Keratinocyte (primary cell): ENCODE results near the gene CTNNA2. TPM values are rescaled to one million over a fixed set of nuclear protein-coding genes. Genes with fewer than 3 reads are reported as not detected.

ENCODE experiments used
- DNase-seq: peaks from one replicate; pipeline ENCODE4 v3.0.0-alpha.2; 2011; ENCODE audit warnings: low read depth, missing footprints, low spot score
- FAIRE-seq: peaks from 2 replicates; lab custom pipeline; 2011; peaks lifted over from hg19 to GRCh38; lab: Jason Lieb, UNC
- H2AFZ ChIP-seq: 2 replicates; pipeline ENCODE4 v1.6.0; 2012; ENCODE audit warnings: low read length, control low read depth, inconsistent platforms; ENCODE audit not compliant: control insufficient read depth
- H3K27ac ChIP-seq: 2 replicates; pipeline ENCODE4 v1.5.1; 2011; ENCODE audit warnings: low read length; ENCODE audit not compliant: control insufficient read depth, insufficient read depth
- H3K27me3 ChIP-seq: 3 replicates; pipeline ENCODE4 v1.6.0; 2011; ENCODE audit warnings: low read length; ENCODE audit not compliant: control insufficient read depth, insufficient read depth; ENCODE audit errors: extremely low read depth
- H3K36me3 ChIP-seq, 2 experiments: 2 replicates in 1 of 2; 3 replicates in 1 of 2; pipeline ENCODE4 v1.5.1; 2011; ENCODE audit warnings: low read length in 2 of 2, mild to moderate bottlenecking in 1 of 2; ENCODE audit not compliant: control insufficient read depth in 2 of 2, insufficient read depth in 2 of 2; ENCODE audit errors: extremely low read depth in 1 of 2
- H3K4me1 ChIP-seq: 3 replicates; pipeline ENCODE4 v1.5.1; 2011; ENCODE audit warnings: low read length; ENCODE audit not compliant: control insufficient read depth, insufficient read depth; ENCODE audit errors: extremely low read depth
- H3K4me2 ChIP-seq: 3 replicates; pipeline ENCODE4 v1.6.0; 2011; ENCODE audit warnings: low read depth, low read length; ENCODE audit not compliant: control insufficient read depth, insufficient read depth; ENCODE audit errors: extremely low read depth
- H3K4me3 ChIP-seq, 3 experiments: fragments of 200-600 bp in 1 of 3; sonication (generic) in 1 of 3; 2 replicates in 2 of 3; 3 replicates in 1 of 3; pipeline ENCODE4 v1.5.1; 2011 to 2016; ENCODE audit warnings: low read length in 3 of 3, mild to moderate bottlenecking in 3 of 3, control low read depth in 2 of 3, inconsistent platforms in 1 of 3, low read depth in 1 of 3, mixed read lengths in 1 of 3, mixed run types in 1 of 3, moderate library complexity in 1 of 3; ENCODE audit not compliant: control insufficient read depth in 2 of 3, insufficient read depth in 2 of 3; ENCODE audit errors: extremely low read depth in 1 of 3
- H3K79me2 ChIP-seq: 2 replicates; pipeline ENCODE4 v1.6.0; 2012; ENCODE audit warnings: low read length; ENCODE audit not compliant: control insufficient read depth, insufficient read depth
- H3K9ac ChIP-seq: 3 replicates; pipeline ENCODE4 v1.6.0; 2011; ENCODE audit warnings: low read length; ENCODE audit not compliant: control insufficient read depth, insufficient read depth; ENCODE audit errors: extremely low read depth
- H3K9me1 ChIP-seq: 3 replicates; pipeline ENCODE4 v1.6.0; 2011; ENCODE audit warnings: low read length; ENCODE audit not compliant: control insufficient read depth, insufficient read depth; ENCODE audit errors: extremely low read depth
- H3K9me3 ChIP-seq: 2 replicates; pipeline ENCODE4 v1.5.1; 2012; ENCODE audit warnings: low read depth, low read length; ENCODE audit not compliant: control insufficient read depth
- H4K20me1 ChIP-seq: 3 replicates; pipeline ENCODE4 v1.6.0; 2011; ENCODE audit warnings: low read length; ENCODE audit not compliant: control insufficient read depth, insufficient read depth; ENCODE audit errors: extremely low read depth
- EZH2 ChIP-seq: IDR thresholded peaks from one replicate; pipeline ENCODE4 v1.6.1; 2012; ENCODE audit warnings: inconsistent platforms, mild to moderate bottlenecking, low read length, moderate library complexity
- dilution Hi-C: fragments of 300-500 bp; cut with MboI; formaldehyde crosslinking; loops from one replicate; pipeline ENCODE4 v1.7.0; 2020; ENCODE audit warnings: low sequenced_read_pairs; ENCODE audit not compliant: extremely low pct_ligation_motif_present
- polyA plus RNA-seq, 5 experiments: library from polyadenylated mRNA; depleted of rRNA in 3 of 5; stranded (reverse) in 3 of 5; stranded (forward) in 1 of 5; unstranded in 1 of 5; fragments of >200 nt; gene quantifications; 1 replicate in 1 of 5; 2 replicates in 3 of 5; 3 replicates in 1 of 5; pipeline versions ENCODE4 v1.2.1 to v1.2.3, GENCODE V29; 2011 to 2012; ENCODE audit warnings: missing spikeins in 2 of 5, low read depth in 1 of 5, low replicate concordance in 1 of 5
- TF ChIP-seq, protein P1 (sequence below), 3 experiments: IDR thresholded peaks in 1 of 3; conservative IDR thresholded peaks in 1 of 3; optimal IDR thresholded peaks in 1 of 3; 2 replicates in 2 of 3; 3 replicates in 1 of 3; pipeline versions ENCODE3 to v1.5.1; 2011; ENCODE audit warnings: low read length in 3 of 3, mild to moderate bottlenecking in 3 of 3, moderate library complexity in 2 of 3, control low read depth in 1 of 3, inconsistent platforms in 1 of 3; ENCODE audit not compliant: insufficient read depth in 2 of 3; ENCODE audit errors: extremely low read depth in 1 of 3

Gene CTNNA2
- polyA plus RNA-seq, 1 donor (not counting 4 experiments of a cell fraction or from before 2014, with no cell fraction given): not detected

- Histone ChIP-seq H3K9me1 (no peaks in the 10 kb centered on the region), H3K79me2 (no peaks in the 10 kb centered on the region), H3K27me3 (no peaks in the 10 kb centered on the region), H4K20me1 (no peaks in the 10 kb centered on the region), H3K27ac (no peak overlapping the region), H3K4me2 (no peak overlapping the region), H3K9ac (no peak overlapping the region), H2AFZ (no peak overlapping the region), H3K4me1 (no peaks in the 10 kb centered on the region), H3K4me3 (no peak overlapping the region), H3K9me3 (no peaks in the 10 kb centered on the region), H3K36me3 (no peaks in the 10 kb centered on the region)
- dilution Hi-C loops: no loop called here
- FAIRE-seq: no peak
- DNase-seq: no peak
- TF ChIP-seq EZH2: no peak
- TF ChIP-seq, protein P1, sequence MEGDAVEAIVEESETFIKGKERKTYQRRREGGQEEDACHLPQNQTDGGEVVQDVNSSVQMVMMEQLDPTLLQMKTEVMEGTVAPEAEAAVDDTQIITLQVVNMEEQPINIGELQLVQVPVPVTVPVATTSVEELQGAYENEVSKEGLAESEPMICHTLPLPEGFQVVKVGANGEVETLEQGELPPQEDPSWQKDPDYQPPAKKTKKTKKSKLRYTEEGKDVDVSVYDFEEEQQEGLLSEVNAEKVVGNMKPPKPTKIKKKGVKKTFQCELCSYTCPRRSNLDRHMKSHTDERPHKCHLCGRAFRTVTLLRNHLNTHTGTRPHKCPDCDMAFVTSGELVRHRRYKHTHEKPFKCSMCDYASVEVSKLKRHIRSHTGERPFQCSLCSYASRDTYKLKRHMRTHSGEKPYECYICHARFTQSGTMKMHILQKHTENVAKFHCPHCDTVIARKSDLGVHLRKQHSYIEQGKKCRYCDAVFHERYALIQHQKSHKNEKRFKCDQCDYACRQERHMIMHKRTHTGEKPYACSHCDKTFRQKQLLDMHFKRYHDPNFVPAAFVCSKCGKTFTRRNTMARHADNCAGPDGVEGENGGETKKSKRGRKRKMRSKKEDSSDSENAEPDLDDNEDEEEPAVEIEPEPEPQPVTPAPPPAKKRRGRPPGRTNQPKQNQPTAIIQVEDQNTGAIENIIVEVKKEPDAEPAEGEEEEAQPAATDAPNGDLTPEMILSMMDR (optimal IDR thresholded peaks at IDR 0.05 in 1 of 3, IDR thresholded peaks at IDR 0.05 in 1 of 3, conservative IDR thresholded peaks at IDR 0.05 in 1 of 3; ENCODE audit: extremely low read depth in 1 of 3, insufficient read depth in 2 of 3, low read length in 3 of 3): no peak
These were observed 657.2 kb downstream of the CTNNA2 start for GRCh38 chr2:80169811-80170594.

- no peak overlapping the region for H3K27ac ChIP-seq
- H3K4me3 ChIP-seq: no peak overlapping the region
- no peaks in the 10 kb centered on the region for H3K9me3 ChIP-seq
- H3K4me2 ChIP-seq: no peak overlapping the region
- dilution Hi-C loops: no loop called here
- H3K9ac ChIP-seq: no peak overlapping the region
- no peaks in the 10 kb centered on the region for H4K20me1 ChIP-seq
- H3K36me3 ChIP-seq: no peaks in the 10 kb centered on the region
- FAIRE-seq: no peak
- TF ChIP-seq, protein P1 (optimal IDR thresholded peaks at IDR 0.05 in 1 of 3, IDR thresholded peaks at IDR 0.05 in 1 of 3, conservative IDR thresholded peaks at IDR 0.05 in 1 of 3; ENCODE audit: extremely low read depth in 1 of 3, insufficient read depth in 2 of 3, low read length in 3 of 3): no peak
- no peak for TF ChIP-seq EZH2
- no peak for DNase-seq
- no peak overlapping the region for H2AFZ ChIP-seq
- H3K79me2 ChIP-seq: no peaks in the 10 kb centered on the region
- no peaks in the 10 kb centered on the region for H3K9me1 ChIP-seq
- no peaks in the 10 kb centered on the region for H3K27me3 ChIP-seq
- H3K4me1 ChIP-seq: no peaks in the 10 kb centered on the region
These were observed 672.2 kb downstream of the CTNNA2 start for GRCh38 chr2:80185091-80185490.
